Vagina (tissue), 2 donors: Measurements from ENCODE around the gene KRT85.

ENCODE experiments used
- POLR2A ChIP-seq, 2 donors: fragments of 450-650 bp; IDR thresholded peaks; one replicate each; pipeline ENCODE4 v1.6.1; 2017; ENCODE audit warnings: antibody characterized with exemption in 2 of 2, mild to moderate bottlenecking in 2 of 2, moderate library complexity in 2 of 2
- TF ChIP-seq, protein P1 (sequence below), 3 experiments: fragments of 450-650 bp in 2 of 3; fragments of 200-600 bp in 1 of 3; sonication (generic) in 1 of 3; IDR thresholded peaks; one replicate each; pipeline ENCODE4 v1.5.1; 2017 to 2019; ENCODE audit warnings: antibody characterized with exemption in 3 of 3, mild to moderate bottlenecking in 2 of 3, moderate library complexity in 2 of 3

DNA sequence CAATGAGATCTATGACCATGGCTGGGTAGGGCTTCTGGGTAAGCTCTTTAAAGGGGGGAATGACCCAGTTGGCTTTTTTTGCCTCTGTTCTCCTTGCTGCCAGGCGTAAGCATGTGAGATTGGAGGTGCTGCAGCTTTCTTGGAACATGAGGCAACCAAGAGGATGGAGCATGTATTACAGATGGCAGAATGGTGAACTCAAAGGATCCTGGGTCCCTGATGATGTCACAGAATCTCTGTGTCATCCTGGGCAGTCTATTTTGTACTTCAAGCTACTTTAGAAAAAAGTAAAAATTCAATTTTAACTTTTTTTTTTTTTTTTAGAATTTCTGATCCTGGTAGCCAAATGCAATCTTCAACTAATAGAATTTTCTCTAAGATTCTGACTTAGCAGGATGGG is 30.9 kb upstream of the KRT85 start:
- TF ChIP-seq, protein P1, sequence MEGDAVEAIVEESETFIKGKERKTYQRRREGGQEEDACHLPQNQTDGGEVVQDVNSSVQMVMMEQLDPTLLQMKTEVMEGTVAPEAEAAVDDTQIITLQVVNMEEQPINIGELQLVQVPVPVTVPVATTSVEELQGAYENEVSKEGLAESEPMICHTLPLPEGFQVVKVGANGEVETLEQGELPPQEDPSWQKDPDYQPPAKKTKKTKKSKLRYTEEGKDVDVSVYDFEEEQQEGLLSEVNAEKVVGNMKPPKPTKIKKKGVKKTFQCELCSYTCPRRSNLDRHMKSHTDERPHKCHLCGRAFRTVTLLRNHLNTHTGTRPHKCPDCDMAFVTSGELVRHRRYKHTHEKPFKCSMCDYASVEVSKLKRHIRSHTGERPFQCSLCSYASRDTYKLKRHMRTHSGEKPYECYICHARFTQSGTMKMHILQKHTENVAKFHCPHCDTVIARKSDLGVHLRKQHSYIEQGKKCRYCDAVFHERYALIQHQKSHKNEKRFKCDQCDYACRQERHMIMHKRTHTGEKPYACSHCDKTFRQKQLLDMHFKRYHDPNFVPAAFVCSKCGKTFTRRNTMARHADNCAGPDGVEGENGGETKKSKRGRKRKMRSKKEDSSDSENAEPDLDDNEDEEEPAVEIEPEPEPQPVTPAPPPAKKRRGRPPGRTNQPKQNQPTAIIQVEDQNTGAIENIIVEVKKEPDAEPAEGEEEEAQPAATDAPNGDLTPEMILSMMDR (IDR thresholded peaks at IDR 0.05) = no peak
- no peak for TF ChIP-seq POLR2A (IDR thresholded peaks at IDR 0.05)
